Keratinocyte (primary cell): ENCODE measurements around the gene KLF8. TPM values are rescaled to one million over a fixed set of nuclear protein-coding genes. Genes with fewer than 3 reads are reported as not detected.

ENCODE experiments used
- DNase-seq: peaks from one replicate; pipeline ENCODE4 v3.0.0-alpha.2; 2011; ENCODE audit warnings: low read depth, missing footprints, low spot score
- FAIRE-seq: peaks from 2 replicates; lab custom pipeline; 2011; peaks lifted over from hg19 to GRCh38; lab: Jason Lieb, UNC
- H2AFZ ChIP-seq: 2 replicates; pipeline ENCODE4 v1.6.0; 2012; ENCODE audit warnings: low read length, control low read depth, inconsistent platforms; ENCODE audit not compliant: control insufficient read depth
- H3K27ac ChIP-seq: 2 replicates; pipeline ENCODE4 v1.5.1; 2011; ENCODE audit warnings: low read length; ENCODE audit not compliant: control insufficient read depth, insufficient read depth
- H3K27me3 ChIP-seq: 3 replicates; pipeline ENCODE4 v1.6.0; 2011; ENCODE audit warnings: low read length; ENCODE audit not compliant: control insufficient read depth, insufficient read depth; ENCODE audit errors: extremely low read depth
- H3K36me3 ChIP-seq, 2 experiments: 2 replicates in 1 of 2; 3 replicates in 1 of 2; pipeline ENCODE4 v1.5.1; 2011; ENCODE audit warnings: low read length in 2 of 2, mild to moderate bottlenecking in 1 of 2; ENCODE audit not compliant: control insufficient read depth in 2 of 2, insufficient read depth in 2 of 2; ENCODE audit errors: extremely low read depth in 1 of 2
- H3K4me1 ChIP-seq: 3 replicates; pipeline ENCODE4 v1.5.1; 2011; ENCODE audit warnings: low read length; ENCODE audit not compliant: control insufficient read depth, insufficient read depth; ENCODE audit errors: extremely low read depth
- H3K4me2 ChIP-seq: 3 replicates; pipeline ENCODE4 v1.6.0; 2011; ENCODE audit warnings: low read depth, low read length; ENCODE audit not compliant: control insufficient read depth, insufficient read depth; ENCODE audit errors: extremely low read depth
- H3K4me3 ChIP-seq, 3 experiments: fragments of 200-600 bp in 1 of 3; sonication (generic) in 1 of 3; 2 replicates in 2 of 3; 3 replicates in 1 of 3; pipeline ENCODE4 v1.5.1; 2011 to 2016; ENCODE audit warnings: low read length in 3 of 3, mild to moderate bottlenecking in 3 of 3, control low read depth in 2 of 3, inconsistent platforms in 1 of 3, low read depth in 1 of 3, mixed read lengths in 1 of 3, mixed run types in 1 of 3, moderate library complexity in 1 of 3; ENCODE audit not compliant: control insufficient read depth in 2 of 3, insufficient read depth in 2 of 3; ENCODE audit errors: extremely low read depth in 1 of 3
- H3K79me2 ChIP-seq: 2 replicates; pipeline ENCODE4 v1.6.0; 2012; ENCODE audit warnings: low read length; ENCODE audit not compliant: control insufficient read depth, insufficient read depth
- H3K9ac ChIP-seq: 3 replicates; pipeline ENCODE4 v1.6.0; 2011; ENCODE audit warnings: low read length; ENCODE audit not compliant: control insufficient read depth, insufficient read depth; ENCODE audit errors: extremely low read depth
- H3K9me1 ChIP-seq: 3 replicates; pipeline ENCODE4 v1.6.0; 2011; ENCODE audit warnings: low read length; ENCODE audit not compliant: control insufficient read depth, insufficient read depth; ENCODE audit errors: extremely low read depth
- H3K9me3 ChIP-seq: 2 replicates; pipeline ENCODE4 v1.5.1; 2012; ENCODE audit warnings: low read depth, low read length; ENCODE audit not compliant: control insufficient read depth
- H4K20me1 ChIP-seq: 3 replicates; pipeline ENCODE4 v1.6.0; 2011; ENCODE audit warnings: low read length; ENCODE audit not compliant: control insufficient read depth, insufficient read depth; ENCODE audit errors: extremely low read depth
- CTCF ChIP-seq, 3 experiments: IDR thresholded peaks in 1 of 3; conservative IDR thresholded peaks in 1 of 3; optimal IDR thresholded peaks in 1 of 3; 2 replicates in 2 of 3; 3 replicates in 1 of 3; pipeline versions ENCODE3 to v1.5.1; 2011; ENCODE audit warnings: low read length in 3 of 3, mild to moderate bottlenecking in 3 of 3, moderate library complexity in 2 of 3, control low read depth in 1 of 3, inconsistent platforms in 1 of 3; ENCODE audit not compliant: insufficient read depth in 2 of 3; ENCODE audit errors: extremely low read depth in 1 of 3
- EZH2 ChIP-seq: IDR thresholded peaks from one replicate; pipeline ENCODE4 v1.6.1; 2012; ENCODE audit warnings: inconsistent platforms, mild to moderate bottlenecking, low read length, moderate library complexity
- dilution Hi-C: fragments of 300-500 bp; cut with MboI; formaldehyde crosslinking; loops from one replicate; pipeline ENCODE4 v1.7.0; 2020; ENCODE audit warnings: low sequenced_read_pairs; ENCODE audit not compliant: extremely low pct_ligation_motif_present
- polyA plus RNA-seq, 5 experiments: library from polyadenylated mRNA; depleted of rRNA in 3 of 5; stranded (reverse) in 3 of 5; stranded (forward) in 1 of 5; unstranded in 1 of 5; fragments of >200 nt; gene quantifications; 1 replicate in 1 of 5; 2 replicates in 3 of 5; 3 replicates in 1 of 5; pipeline versions ENCODE4 v1.2.1 to v1.2.3, GENCODE V29; 2011 to 2012; ENCODE audit warnings: missing spikeins in 2 of 5, low read depth in 1 of 5, low replicate concordance in 1 of 5

KLF8 gene
- polyA plus RNA-seq, 1 donor (not counting 4 experiments of a cell fraction or from before 2014, with no cell fraction given) = 17.0 TPM

DNA sequence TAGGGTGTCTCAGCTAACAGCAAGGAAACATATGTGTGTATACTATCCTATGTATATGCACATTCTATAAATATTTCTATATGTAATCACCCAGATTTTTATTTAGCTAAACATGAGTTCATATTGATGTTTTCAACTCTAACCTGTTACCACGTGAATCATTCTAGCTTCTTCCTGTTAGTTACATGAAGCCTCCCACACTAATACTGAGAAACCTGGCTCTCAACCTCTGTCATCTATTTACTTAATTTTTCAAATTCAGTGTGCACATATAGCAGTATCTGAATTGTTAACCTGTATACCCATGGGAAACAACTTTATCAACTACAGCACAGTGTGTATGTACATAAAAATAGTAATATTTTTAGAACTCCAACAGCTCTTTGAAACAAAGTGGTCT is 57.3 kb downstream of the KLF8 start:
- H3K27ac ChIP-seq = no peak overlapping the region
- no peak for TF ChIP-seq EZH2
- TF ChIP-seq CTCF (optimal IDR thresholded peaks at IDR 0.05 in 1 of 3, IDR thresholded peaks at IDR 0.05 in 1 of 3, conservative IDR thresholded peaks at IDR 0.05 in 1 of 3; ENCODE audit: extremely low read depth in 1 of 3, insufficient read depth in 2 of 3, low read length in 3 of 3) = no peak
- no peak for DNase-seq

DNA sequence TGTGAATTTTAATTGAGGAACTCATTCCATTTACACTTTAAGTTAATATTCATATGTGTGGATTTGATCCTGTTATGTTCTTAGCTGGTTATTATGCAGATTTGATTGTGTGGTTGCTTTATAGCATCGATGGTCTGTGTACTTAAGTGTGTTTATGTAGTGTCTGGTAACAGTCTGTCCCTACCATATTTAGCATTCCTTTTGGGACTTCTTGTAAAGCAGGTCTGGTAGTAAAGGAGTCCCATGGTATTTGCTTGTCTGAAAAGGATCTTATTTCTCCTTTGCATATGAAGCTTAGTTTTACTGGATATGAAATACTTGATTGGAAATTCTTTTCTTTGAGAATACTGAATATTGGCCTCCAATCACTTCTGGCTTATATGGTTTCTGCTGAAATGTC is 76.6 kb downstream of the KLF8 start:
- no peak overlapping the region for H3K9ac ChIP-seq
- no peaks in the 10 kb centered on the region for H3K36me3 ChIP-seq
- no peak overlapping the region for H3K4me3 ChIP-seq
- H3K9me3 ChIP-seq = no peaks in the 10 kb centered on the region
- no peaks in the 10 kb centered on the region for H3K27me3 ChIP-seq
- H3K4me1 ChIP-seq = no peaks in the 10 kb centered on the region
- H2AFZ ChIP-seq = no peak overlapping the region
- FAIRE-seq = no peak
- H3K9me1 ChIP-seq = no peaks in the 10 kb centered on the region
- H4K20me1 ChIP-seq = no peaks in the 10 kb centered on the region
- no peaks in the 10 kb centered on the region for H3K79me2 ChIP-seq
- TF ChIP-seq EZH2 (no peak), CTCF (optimal IDR thresholded peaks at IDR 0.05 in 1 of 3, IDR thresholded peaks at IDR 0.05 in 1 of 3, conservative IDR thresholded peaks at IDR 0.05 in 1 of 3; ENCODE audit: extremely low read depth in 1 of 3, insufficient read depth in 2 of 3, low read length in 3 of 3) (no peak)
- no peak for DNase-seq
- H3K4me2 ChIP-seq = no peak overlapping the region
- H3K27ac ChIP-seq = no peak overlapping the region
- dilution Hi-C loops = no loop called here

More for the DNA sequence above, 57.3 kb downstream of the KLF8 start:
- Histone ChIP-seq H3K9ac (no peak overlapping the region), H3K4me2 (no peak overlapping the region), H2AFZ (no peak overlapping the region), H3K4me1 (no peaks in the 10 kb centered on the region), H3K79me2 (no peaks in the 10 kb centered on the region), H3K9me3 (no peaks in the 10 kb centered on the region), H3K27me3 (no peaks in the 10 kb centered on the region), H3K36me3 (no peaks in the 10 kb centered on the region), H3K9me1 (no peaks in the 10 kb centered on the region), H3K4me3 (no peak overlapping the region), H4K20me1 (no peaks in the 10 kb centered on the region)
- dilution Hi-C loops = no loop called here
- no peak for FAIRE-seq
